HCT116 (cell line): ENCODE results near the gene PLEKHN1.

Experiments used
- ATF3 ChIP-seq: IDR thresholded peaks from 2 replicates; pipeline ENCODE4 v1.6.1; 2012
- EZH2 ChIP-seq: fragments of 200-600 bp; sonication (generic); IDR thresholded peaks from 2 replicates; pipeline ENCODE4 v1.6.1; 2017; ENCODE audit warnings: antibody characterized with exemption, mixed run types
- POLR2A ChIP-seq: IDR thresholded peaks from 2 replicates; pipeline ENCODE4 v1.7.0; 2011; ENCODE audit warnings: borderline replicate concordance; ENCODE audit not compliant: insufficient read depth, insufficient read length; ENCODE audit errors: extremely low read depth
- POLR2AphosphoS5 ChIP-seq: IDR thresholded peaks from 2 replicates; pipeline ENCODE4 v1.6.1; 2011; ENCODE audit warnings: mild to moderate bottlenecking, low read depth, low read length, moderate library complexity
- TF ChIP-seq, protein P1 (sequence below), 3 experiments: fragments of 200-600 bp in 1 of 3; sonication (generic) in 1 of 3; IDR thresholded peaks in 2 of 3; conservative IDR thresholded peaks in 1 of 3; 2 replicates each; pipeline ENCODE4 v1.5.1; 2012 to 2017; ENCODE audit warnings: low read depth in 2 of 3, low read length in 2 of 3, antibody characterized with exemption in 1 of 3, borderline replicate concordance in 1 of 3, control low read depth in 1 of 3, mild to moderate bottlenecking in 1 of 3, mixed read lengths in 1 of 3, mixed run types in 1 of 3, moderate library complexity in 1 of 3; ENCODE audit not compliant: insufficient read depth in 1 of 3
- TF ChIP-seq, protein P2 (sequence below): IDR thresholded peaks from 2 replicates; pipeline ENCODE4 v1.6.1; 2012

DNA sequence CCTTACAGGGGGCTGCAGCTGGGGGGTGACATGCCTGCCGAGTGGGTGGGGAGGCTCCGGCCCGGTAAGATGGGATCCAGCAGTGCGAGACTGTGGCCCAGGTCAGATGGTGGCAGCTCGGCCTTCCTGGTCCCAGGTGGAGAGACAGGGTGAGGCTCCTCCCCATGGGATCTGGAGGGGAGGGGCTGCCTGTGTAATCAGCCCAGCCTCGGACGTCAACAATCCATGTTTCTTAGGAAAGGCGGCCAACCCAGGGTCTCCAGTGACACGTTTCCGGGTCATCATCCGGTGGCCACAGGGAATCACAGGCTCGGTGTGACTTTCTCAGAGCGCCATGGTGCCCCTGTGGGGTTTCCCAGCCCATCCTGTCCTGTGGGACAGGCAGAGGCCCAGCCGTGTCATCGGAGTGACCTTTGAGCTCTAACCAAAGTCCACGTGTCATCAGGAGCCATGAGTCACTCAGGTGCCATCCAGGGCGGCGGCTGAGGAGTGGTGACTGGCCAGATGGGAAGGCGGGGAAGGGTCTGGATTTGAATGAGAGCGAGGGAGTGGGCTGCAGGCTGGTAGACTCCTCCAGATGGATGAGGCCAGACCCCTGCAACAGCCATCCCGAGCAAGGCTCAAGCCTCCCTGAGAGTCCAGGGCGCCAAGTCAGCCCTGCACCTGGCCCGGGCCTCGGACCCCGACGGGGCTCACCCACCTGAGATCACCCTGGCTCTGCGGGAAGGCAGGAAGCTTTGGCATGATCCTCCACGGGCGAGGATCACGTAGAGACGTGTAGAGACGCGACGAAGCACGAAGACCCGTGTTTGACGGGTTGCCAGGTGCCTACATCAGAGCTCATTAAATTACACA lies 40.2 kb downstream of the PLEKHN1 start:
- TF ChIP-seq, protein P1, sequence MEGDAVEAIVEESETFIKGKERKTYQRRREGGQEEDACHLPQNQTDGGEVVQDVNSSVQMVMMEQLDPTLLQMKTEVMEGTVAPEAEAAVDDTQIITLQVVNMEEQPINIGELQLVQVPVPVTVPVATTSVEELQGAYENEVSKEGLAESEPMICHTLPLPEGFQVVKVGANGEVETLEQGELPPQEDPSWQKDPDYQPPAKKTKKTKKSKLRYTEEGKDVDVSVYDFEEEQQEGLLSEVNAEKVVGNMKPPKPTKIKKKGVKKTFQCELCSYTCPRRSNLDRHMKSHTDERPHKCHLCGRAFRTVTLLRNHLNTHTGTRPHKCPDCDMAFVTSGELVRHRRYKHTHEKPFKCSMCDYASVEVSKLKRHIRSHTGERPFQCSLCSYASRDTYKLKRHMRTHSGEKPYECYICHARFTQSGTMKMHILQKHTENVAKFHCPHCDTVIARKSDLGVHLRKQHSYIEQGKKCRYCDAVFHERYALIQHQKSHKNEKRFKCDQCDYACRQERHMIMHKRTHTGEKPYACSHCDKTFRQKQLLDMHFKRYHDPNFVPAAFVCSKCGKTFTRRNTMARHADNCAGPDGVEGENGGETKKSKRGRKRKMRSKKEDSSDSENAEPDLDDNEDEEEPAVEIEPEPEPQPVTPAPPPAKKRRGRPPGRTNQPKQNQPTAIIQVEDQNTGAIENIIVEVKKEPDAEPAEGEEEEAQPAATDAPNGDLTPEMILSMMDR (IDR thresholded peaks at IDR 0.05 in 2 of 3, conservative IDR thresholded peaks at IDR 0.05 in 1 of 3; ENCODE audit: borderline replicate concordance in 1 of 3, insufficient read depth in 1 of 3, low read depth in 2 of 3, low read length in 2 of 3): no peak
- no peak for TF ChIP-seq EZH2
- TF ChIP-seq, protein P2, sequence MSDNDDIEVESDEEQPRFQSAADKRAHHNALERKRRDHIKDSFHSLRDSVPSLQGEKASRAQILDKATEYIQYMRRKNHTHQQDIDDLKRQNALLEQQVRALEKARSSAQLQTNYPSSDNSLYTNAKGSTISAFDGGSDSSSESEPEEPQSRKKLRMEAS: no peak
- TF ChIP-seq POLR2AphosphoS5: peak; percentile 33
- TF ChIP-seq ATF3: no peak
- TF ChIP-seq POLR2A: no peak
